Endodermal cell (in vitro differentiated cells): ENCODE measurements around the gene ABHD14A. TPM values are rescaled to one million over a fixed set of nuclear protein-coding genes. Genes with fewer than 3 reads are reported as not detected.

Experiments
- DNase-seq: peaks from one replicate; pipeline ENCODE4 v3.0.0-alpha.2; 2017
- H3K27ac ChIP-seq: 2 replicates; pipeline ENCODE4 v1.5.1; 2013; ENCODE audit warnings: mild to moderate bottlenecking, low read depth, low read length, moderate library complexity
- H3K27me3 ChIP-seq: 2 replicates; pipeline ENCODE4 v1.6.1; 2013; ENCODE audit warnings: mild to moderate bottlenecking, low read length, moderate library complexity; ENCODE audit not compliant: insufficient read depth, control insufficient read depth, poor library complexity, severe bottlenecking
- H3K36me3 ChIP-seq: 2 replicates; pipeline ENCODE4 v1.7.0; 2013; ENCODE audit warnings: mild to moderate bottlenecking, low read length, moderate library complexity; ENCODE audit not compliant: control insufficient read depth, insufficient read depth
- H3K4me1 ChIP-seq: one replicate; pipeline ENCODE4 v1.7.0; 2013; ENCODE audit warnings: low read length; ENCODE audit not compliant: control insufficient read depth, insufficient read depth
- H3K4me3 ChIP-seq: 2 replicates; pipeline ENCODE4 v1.5.1; 2013; ENCODE audit warnings: mild to moderate bottlenecking, low read length, moderate library complexity
- H3K9ac ChIP-seq: 2 replicates; pipeline ENCODE4 v1.6.1; 2013; ENCODE audit warnings: mild to moderate bottlenecking, low read length, moderate library complexity; ENCODE audit not compliant: poor library complexity, severe bottlenecking; ENCODE audit errors: extremely low read depth
- H3K9me3 ChIP-seq: 2 replicates; pipeline ENCODE4 v1.6.1; 2013; ENCODE audit warnings: mild to moderate bottlenecking, low read length, moderate library complexity; ENCODE audit not compliant: control insufficient read depth
- H3K27ac Mint-ChIP-seq: 2 replicates; pipeline ENCODE4 v1.8.0; 2020; ENCODE audit warnings: mixed read lengths
- H3K27me3 Mint-ChIP-seq: 2 replicates; pipeline ENCODE4 v1.8.0; 2021; ENCODE audit warnings: mild to moderate bottlenecking, mixed read lengths; ENCODE audit not compliant: insufficient read depth
- H3K36me3 Mint-ChIP-seq: 2 replicates; pipeline ENCODE4 v1.8.0; 2020; ENCODE audit warnings: low read depth, mixed read lengths
- H3K4me1 Mint-ChIP-seq: 2 replicates; pipeline ENCODE4 v1.8.0; 2020; ENCODE audit warnings: mixed read lengths
- H3K4me3 Mint-ChIP-seq: 2 replicates; pipeline ENCODE4 v1.8.0; 2020; ENCODE audit warnings: mild to moderate bottlenecking, moderate library complexity, mixed read lengths
- H3K9me3 Mint-ChIP-seq: 2 replicates; pipeline ENCODE4 v1.8.0; 2020; ENCODE audit warnings: mild to moderate bottlenecking, mixed read lengths
- CTCF ChIP-seq: fragments of 200-600 bp; sonication (generic); conservative IDR thresholded peaks from 2 replicates; pipeline ENCODE4 v1.5.0; 2021; ENCODE audit warnings: antibody characterized with exemption, mild to moderate bottlenecking
- WGBS, 2 experiments: methylation state at CpG; one replicate each; pipeline versions ENCODE4 v1.1.5 to v1.1.7; 2013; ENCODE audit warnings: missing lambda C conversion rate in 2 of 2, mixed read lengths in 1 of 2; ENCODE audit not compliant: insufficient coverage in 1 of 2, insufficient read length in 1 of 2; 5-methylcytosine and 5-hydroxymethylcytosine counted together
- long read RNA-seq, 4 experiments: library from polyadenylated mRNA in 2 of 4; library from RNA in 1 of 4; library from capped mRNA in 1 of 4; stranded (forward) in 3 of 4; unstranded in 1 of 4; transcript quantifications; one replicate each; pipeline ENCODE4 v2.0.0, GENCODE V29; 2020 to 2021; ENCODE audit warnings: inconsistent platforms in 1 of 4
- polyA plus RNA-seq, 2 experiments: library from polyadenylated mRNA; stranded (reverse); fragments of 50-300 nt; gene quantifications; one replicate each; pipeline ENCODE4 v1.2.3, GENCODE V29; 2013
- total RNA-seq, 2 donors: library from RNA; stranded (reverse); fragmentation: NEBNext Ultra II Directional in 1 of 2; extraction: Animal tissue kit (Norgen Biotek cat#: 25700) in 1 of 2; gene quantifications; 2 replicates in 1 of 2; 3 replicates in 1 of 2; pipeline ENCODE4 v1.2.1, GENCODE V29; 2021

Gene ABHD14A
- total RNA-seq: 10 to 100 TPM in 1 of 2 donors, 1 to 10 TPM in 1; 9.6 to 10.1 TPM
- polyA plus RNA-seq (2013, experiment 1 of 2): 14.9 TPM
- 15.1 TPM for polyA plus RNA-seq (2013, experiment 2 of 2)
- long read RNA-seq, experiment 1, transcript ABHD14A-201 (5 exons, 1,062 nt): major isoform, 8 of 12 reads
- long read RNA-seq, experiment 1, partial matches to known transcripts: 3 of 12 reads
- long read RNA-seq, experiment 1, other reads (novel, unspliced or antisense): 1 of 12 reads
- long read RNA-seq, experiment 2, transcript ABHD14A-201 (5 exons, 1,062 nt): major isoform, 10 of 15 reads
- long read RNA-seq, experiment 2, partial matches to known transcripts: 3 of 15 reads
- long read RNA-seq, experiment 2, other reads (novel, unspliced or antisense): 2 of 15 reads
- long read RNA-seq, experiment 3, transcript ABHD14A-201 (5 exons, 1,062 nt): major isoform, 24 of 29 reads
- long read RNA-seq, experiment 3, partial matches to known transcripts: 3 of 29 reads
- long read RNA-seq, experiment 3, other reads (novel, unspliced or antisense): 2 of 29 reads
- long read RNA-seq, experiment 4, transcript ABHD14A-201 (5 exons, 1,062 nt): major isoform, 5 of 6 reads
- long read RNA-seq, experiment 4, partial matches to known transcripts: 0 of 6 reads
- long read RNA-seq, experiment 4, other reads (novel, unspliced or antisense): 1 of 6 reads

DNA sequence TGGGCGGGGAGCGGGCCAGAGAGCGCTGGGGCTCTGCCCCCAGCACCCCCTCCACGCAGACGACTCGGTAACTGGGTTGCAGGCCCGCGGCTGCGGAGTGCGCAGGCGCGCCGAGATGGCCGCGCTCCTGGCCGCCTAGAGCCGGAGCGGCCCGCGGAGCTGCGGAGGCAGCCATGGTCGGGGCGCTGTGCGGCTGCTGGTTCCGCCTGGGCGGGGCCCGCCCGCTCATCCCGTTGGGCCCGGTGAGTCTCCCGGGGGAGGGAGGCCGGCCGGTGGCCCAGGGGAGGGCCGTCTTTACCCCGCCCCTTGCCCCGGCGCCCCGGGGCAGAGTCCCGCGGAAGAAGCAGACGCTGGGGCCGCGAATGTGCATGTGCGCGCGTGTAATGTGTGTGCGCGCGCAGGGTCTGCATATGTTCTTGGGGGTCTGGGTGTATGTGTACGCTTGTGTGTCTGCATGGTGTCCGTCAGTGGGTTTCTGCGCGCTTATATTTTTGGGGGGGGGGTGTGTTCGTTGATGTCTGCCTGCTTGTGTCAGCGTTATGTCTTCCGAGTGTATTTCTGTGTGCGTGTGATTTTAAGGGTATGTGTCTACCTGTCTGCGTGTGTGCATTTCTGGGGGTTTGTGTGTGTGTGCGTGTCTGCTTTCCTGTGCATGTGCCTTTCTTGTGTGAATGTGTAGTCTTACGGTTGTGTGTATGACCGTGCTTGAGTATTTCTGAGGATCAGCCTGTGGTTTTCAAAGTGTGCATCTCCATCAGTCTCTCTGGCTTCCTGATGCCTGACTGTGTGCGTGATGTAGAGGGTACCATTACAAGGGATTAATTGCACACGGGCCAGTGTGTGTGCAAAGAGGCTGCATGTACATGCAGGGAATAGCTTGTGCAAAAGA is at the start of gene ABHD14A:
Gene ABHD14A (plus strand): TSS at position 102 of the 889 bp plus-strand sequence. CDS start 72 bp downstream, at position 174.
- Mint-ChIP-seq H3K4me1 (peaks cover 22% of the 10 kb centered on the region), H3K27me3 (peaks cover 17% of the 10 kb centered on the region), H3K27ac (peak within 1 kb of the TSS; percentile 93), H3K36me3 (peaks cover 5% of the 10 kb centered on the region), H3K9me3 (no peaks in the 10 kb centered on the region), H3K4me3 (peak within 1 kb of the TSS; percentile 80)
- WGBS, 2 experiments: 3 to 9% methylated on average over 22 to 63 of the region's 63 CpGs
- Histone ChIP-seq H3K4me3 (peak within 1 kb of the TSS; percentile 83), H3K27ac (no peak within 1 kb of the TSS), H3K27me3 (no peaks in the 10 kb centered on the region), H3K9me3 (no peaks in the 10 kb centered on the region), H3K4me1 (peaks cover 16% of the 10 kb centered on the region), H3K36me3 (no peaks in the 10 kb centered on the region), H3K9ac (peak within 1 kb of the TSS; percentile 59)
- no peak for TF ChIP-seq CTCF
- peak; percentile 87 for DNase-seq

GRCh38 chr3:51927061-51927977 is 47.5 kb upstream of the ABHD14A start:
- Histone ChIP-seq H3K4me3 (no peak overlapping the region), H3K27ac (no peak overlapping the region), H3K4me1 (no peaks in the 10 kb centered on the region), H3K9ac (no peak overlapping the region), H3K36me3 (peaks cover 20% of the 10 kb centered on the region), H3K27me3 (no peaks in the 10 kb centered on the region), H3K9me3 (no peaks in the 10 kb centered on the region)
- TF ChIP-seq CTCF: no peak
- H3K4me1 Mint-ChIP-seq: no peaks in the 10 kb centered on the region
- no peaks in the 10 kb centered on the region for H3K9me3 Mint-ChIP-seq
- H3K27me3 Mint-ChIP-seq: no peaks in the 10 kb centered on the region
- DNase-seq: no peak
- WGBS, 2 experiments: 83 to 92% methylated on average over 1 to 5 of the region's 5 CpGs
- H3K36me3 Mint-ChIP-seq: peaks cover 16% of the 10 kb centered on the region
- no peak overlapping the region for H3K4me3 Mint-ChIP-seq
- no peak overlapping the region for H3K27ac Mint-ChIP-seq
